A673 (cell line): ENCODE results near the gene TMEM164. TPM values are rescaled to one million over a fixed set of nuclear protein-coding genes. Genes with fewer than 3 reads are reported as not detected.

Source experiments
- BruUV-seq: library from RNA; stranded (reverse); fragments of 400-500 nt; replicated peaks from 2 replicates; lab custom pipeline; 2021; lab: Mats Ljungman, UMichigan
- CTCF ChIA-PET: fragments of 300-600 bp; sonication (Branson Sonifier 250); formaldehyde crosslinking; loops from one replicate; lab custom pipeline; 2022; ENCODE audit warnings: antibody characterized with exemption; lab: Charles Lee
- POLR2A ChIA-PET: fragments of 300-600 bp; sonication (Branson Sonifier 250); formaldehyde crosslinking; loops from one replicate; lab custom pipeline; 2022; ENCODE audit warnings: antibody characterized with exemption; ENCODE audit not compliant: low non-redundant PET; lab: Charles Lee
- DNase-seq: peaks from one replicate; pipeline ENCODE4 v3.0.0-alpha.2; 2015; ENCODE audit warnings: low spot score
- H3K27ac ChIP-seq: fragments of 200-600 bp; sonication (generic); 2 replicates; pipeline ENCODE4 v1.5.1; 2016; ENCODE audit warnings: mixed run types, low read depth, mild to moderate bottlenecking, mixed read lengths, antibody characterized with exemption, low read length; ENCODE audit not compliant: poor library complexity, severe bottlenecking
- H3K27me3 ChIP-seq: fragments of 200-600 bp; sonication (generic); replicated peaks from 2 replicates; pipeline ENCODE4 v1.6.1; 2017; ENCODE audit warnings: mixed run types, low read depth, mild to moderate bottlenecking, mixed read lengths, antibody characterized with exemption, low read length; ENCODE audit not compliant: insufficient read depth, poor library complexity
- H3K36me3 ChIP-seq: fragments of 200-600 bp; sonication (generic); 2 replicates; pipeline ENCODE4 v1.6.1; 2016; ENCODE audit warnings: mixed run types, mild to moderate bottlenecking, mixed read lengths, antibody characterized with exemption, low read length; ENCODE audit not compliant: insufficient read depth, poor library complexity, severe bottlenecking
- H3K4me1 ChIP-seq: fragments of 200-600 bp; sonication (generic); 2 replicates; pipeline ENCODE4 v1.6.1; 2017; ENCODE audit warnings: mixed run types, mild to moderate bottlenecking, mixed read lengths, antibody characterized with exemption, low read length; ENCODE audit not compliant: insufficient read depth, poor library complexity, severe bottlenecking
- H3K4me3 ChIP-seq: fragments of 200-600 bp; sonication (generic); 2 replicates; pipeline ENCODE4 v1.5.1; 2016; ENCODE audit warnings: low read depth, mixed run types, mild to moderate bottlenecking, mixed read lengths, low read length; ENCODE audit not compliant: poor library complexity, severe bottlenecking
- H3K9me3 ChIP-seq: fragments of 200-600 bp; sonication (generic); 2 replicates; pipeline ENCODE4 v1.6.1; 2016; ENCODE audit warnings: mixed run types, low read depth, mild to moderate bottlenecking, mixed read lengths, antibody characterized with exemption, low read length; ENCODE audit not compliant: poor library complexity, severe bottlenecking
- EZH2 ChIP-seq: fragments of 200-600 bp; sonication (generic); IDR thresholded peaks from 2 replicates; pipeline ENCODE4 v1.6.1; 2017; ENCODE audit warnings: borderline replicate concordance, low read depth, mild to moderate bottlenecking, mixed read lengths, antibody characterized with exemption, low read length; ENCODE audit not compliant: poor library complexity, severe bottlenecking
- intact Hi-C: fragments of 100-400 bp; cut with micrococcal nuclease; formaldehyde crosslinking; loops from one replicate; pipeline ENCODE4 v1.10.0; 2022; ENCODE audit not compliant: unreplicated experiment
- total RNA-seq: library from RNA; stranded (reverse); gene quantifications from 2 replicates; pipeline ENCODE4 v1.2.3, GENCODE V29; 2021
- TF ChIP-seq, protein P1 (sequence below): fragments of 300-800, 200-600 bp; sonication (generic); conservative IDR thresholded peaks from 2 replicates; pipeline ENCODE4 v1.5.1; 2017; ENCODE audit warnings: low read depth, mild to moderate bottlenecking, antibody characterized with exemption, low read length, moderate library complexity, mixed read lengths

The TMEM164 gene
- total RNA-seq, 1 experiment from 2014 or later: 26.5 TPM

DNA sequence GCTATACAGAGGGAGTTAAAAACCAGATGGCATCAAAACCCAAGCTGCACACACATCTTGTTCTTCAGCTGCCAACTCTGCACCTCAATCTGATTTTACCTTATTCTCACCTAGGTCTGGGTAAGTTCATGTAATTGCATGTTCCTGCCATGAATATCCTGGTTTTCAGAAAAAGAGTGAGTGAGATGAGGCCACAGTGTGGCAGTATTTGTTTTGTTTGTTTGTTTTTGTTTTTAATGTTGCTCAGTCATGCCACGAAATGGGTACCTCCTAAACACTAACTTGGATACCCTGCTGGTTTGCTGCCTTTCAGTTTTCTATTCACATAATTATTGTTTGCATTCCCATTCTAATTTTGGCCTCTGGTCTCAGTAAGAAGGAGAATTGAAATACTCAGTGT, 22.5 kb downstream of the TMEM164 start:
- Histone ChIP-seq H3K36me3 (no peaks in the 10 kb centered on the region), H3K4me1 (peaks cover 4% of the 10 kb centered on the region), H3K4me3 (no peak overlapping the region), H3K27ac (no peak overlapping the region), H3K27me3 (no peaks in the 10 kb centered on the region), H3K9me3 (no peaks in the 10 kb centered on the region)
- ChIA-PET CTCF (no interaction called here), POLR2A (no interaction called here)
- no peak for DNase-seq
- intact Hi-C loops: no loop called here
- BruUV-seq: no TSS peak
- no peak for TF ChIP-seq EZH2
- TF ChIP-seq, protein P1, sequence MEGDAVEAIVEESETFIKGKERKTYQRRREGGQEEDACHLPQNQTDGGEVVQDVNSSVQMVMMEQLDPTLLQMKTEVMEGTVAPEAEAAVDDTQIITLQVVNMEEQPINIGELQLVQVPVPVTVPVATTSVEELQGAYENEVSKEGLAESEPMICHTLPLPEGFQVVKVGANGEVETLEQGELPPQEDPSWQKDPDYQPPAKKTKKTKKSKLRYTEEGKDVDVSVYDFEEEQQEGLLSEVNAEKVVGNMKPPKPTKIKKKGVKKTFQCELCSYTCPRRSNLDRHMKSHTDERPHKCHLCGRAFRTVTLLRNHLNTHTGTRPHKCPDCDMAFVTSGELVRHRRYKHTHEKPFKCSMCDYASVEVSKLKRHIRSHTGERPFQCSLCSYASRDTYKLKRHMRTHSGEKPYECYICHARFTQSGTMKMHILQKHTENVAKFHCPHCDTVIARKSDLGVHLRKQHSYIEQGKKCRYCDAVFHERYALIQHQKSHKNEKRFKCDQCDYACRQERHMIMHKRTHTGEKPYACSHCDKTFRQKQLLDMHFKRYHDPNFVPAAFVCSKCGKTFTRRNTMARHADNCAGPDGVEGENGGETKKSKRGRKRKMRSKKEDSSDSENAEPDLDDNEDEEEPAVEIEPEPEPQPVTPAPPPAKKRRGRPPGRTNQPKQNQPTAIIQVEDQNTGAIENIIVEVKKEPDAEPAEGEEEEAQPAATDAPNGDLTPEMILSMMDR: no peak

- POLR2A ChIA-PET: no interaction called here
- no peak overlapping the region for H3K4me3 ChIP-seq
- no peak overlapping the region for H3K27ac ChIP-seq
- H3K9me3 ChIP-seq: no peaks in the 10 kb centered on the region
- TF ChIP-seq EZH2: no peak
- TF ChIP-seq, protein P1: no peak
- H3K27me3 ChIP-seq: no peaks in the 10 kb centered on the region
- CTCF ChIA-PET: interaction anchor here (0.6 to 0.7 kb wide), 2 partner anchors 509 to 968 kb away, joined by 3 read pairs; no protein-coding TSS in a partner anchor
- peak; percentile 65 for DNase-seq
- no TSS peak for BruUV-seq
- intact Hi-C loops: no loop called here
- H3K4me1 ChIP-seq: peaks cover 4% of the 10 kb centered on the region
- no peaks in the 10 kb centered on the region for H3K36me3 ChIP-seq
These were observed 23.4 kb downstream of the TMEM164 start for GRCh38 chrX:110026099-110026844.

DNA sequence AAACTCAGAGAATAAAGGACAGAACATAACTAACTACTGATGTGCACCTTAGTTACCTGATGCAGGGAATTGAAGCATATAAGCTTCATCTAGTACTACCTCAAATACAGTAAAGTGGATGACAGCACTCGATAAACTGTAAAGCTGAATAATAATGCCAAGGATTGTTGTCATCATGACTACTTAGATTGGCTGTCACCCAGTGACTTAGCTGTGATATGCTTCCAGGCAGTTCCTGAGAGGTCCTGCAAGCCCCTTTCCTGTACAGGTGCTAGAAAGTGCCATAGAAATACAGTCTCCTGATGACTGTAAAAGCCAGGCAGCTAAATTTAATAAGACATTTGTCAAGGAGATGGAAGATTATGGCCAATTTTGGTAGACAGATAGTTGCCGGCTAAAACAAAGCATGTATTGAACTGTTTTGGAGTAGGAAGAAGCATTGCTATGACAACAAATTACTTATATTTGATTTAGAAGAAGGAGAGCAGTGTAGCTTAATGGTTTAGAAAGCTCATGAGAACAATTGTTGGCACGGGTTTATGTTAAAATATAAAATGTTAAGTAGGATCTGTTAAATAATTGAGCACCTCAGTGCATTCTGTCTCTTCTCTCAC, 29.7 kb downstream of the TMEM164 start:
- Histone ChIP-seq H3K36me3 (no peaks in the 10 kb centered on the region), H3K27ac (no peak overlapping the region), H3K9me3 (no peaks in the 10 kb centered on the region), H3K4me1 (peaks cover 4% of the 10 kb centered on the region), H3K4me3 (no peak overlapping the region), H3K27me3 (no peaks in the 10 kb centered on the region)
- intact Hi-C loops: no loop called here
- DNase-seq: no peak
- ChIA-PET POLR2A (no interaction called here), CTCF (no interaction called here)
- TF ChIP-seq EZH2: no peak
- TF ChIP-seq, protein P1: no peak
- BruUV-seq: no TSS peak
